SK-N-SH treated with all-trans-retinoic acid at 6 μM for 48 hours (cell line): ENCODE measurements around the gene ADORA1.

Source experiments
- ATAC-seq: fragments of 200-7000 bp; cut with Tn5 transposase; 3 replicates; pipeline ENCODE4 v1.9.1; 2020; ENCODE audit warnings: mild to moderate bottlenecking, moderate library complexity
- ARNTL ChIP-seq: fragments of 450-650 bp; formaldehyde crosslinking; IDR thresholded peaks from 2 replicates; pipeline ENCODE4 v1.5.0; 2020; ENCODE audit warnings: low read depth, mild to moderate bottlenecking, moderate library complexity, borderline replicate concordance
- BACH2 ChIP-seq: fragments of 250-450 bp; sonication (Bioruptor Pico); IDR thresholded peaks from 2 replicates; pipeline ENCODE4 v1.9.0; 2021; ENCODE audit warnings: mild to moderate bottlenecking, borderline replicate concordance
- CSDC2 ChIP-seq: fragments of 250-450 bp; sonication (Bioruptor Pico); IDR thresholded peaks from 2 replicates; pipeline ENCODE4 v1.5.0; 2020; ENCODE audit warnings: mild to moderate bottlenecking, moderate library complexity
- CSRNP3 ChIP-seq: fragments of 250-450 bp; sonication (Bioruptor Pico); IDR thresholded peaks from 2 replicates; pipeline ENCODE4 v1.5.1; 2021; ENCODE audit warnings: mild to moderate bottlenecking, moderate library complexity
- ESRRG ChIP-seq: fragments of 250-450 bp; sonication (Bioruptor Pico); IDR thresholded peaks from 2 replicates; pipeline ENCODE4 v1.6.1; 2021; ENCODE audit warnings: mild to moderate bottlenecking
- GLIS3 ChIP-seq: fragments of 250-450 bp; sonication (Bioruptor Pico); IDR thresholded peaks from 2 replicates; pipeline ENCODE4 v1.5.0; 2020; ENCODE audit warnings: mild to moderate bottlenecking, moderate library complexity
- ISL1 ChIP-seq: fragments of 250-450 bp; sonication (Bioruptor Pico); IDR thresholded peaks from 2 replicates; pipeline ENCODE4 v2.1.2; 2022; ENCODE audit warnings: mild to moderate bottlenecking, moderate library complexity
- OSR1 ChIP-seq: fragments of 250-450 bp; sonication (Bioruptor Pico); IDR thresholded peaks from 2 replicates; pipeline ENCODE4 v1.8.0; 2022; ENCODE audit warnings: moderate library complexity, mild to moderate bottlenecking, inconsistent platforms
- POU6F1 ChIP-seq: fragments of 250-450 bp; sonication (Bioruptor Pico); IDR thresholded peaks from 2 replicates; pipeline ENCODE4 v1.8.0; 2021; ENCODE audit warnings: low read depth, mild to moderate bottlenecking, moderate library complexity, borderline replicate concordance
- PPARA ChIP-seq: fragments of 250-450 bp; sonication (Bioruptor Pico); IDR thresholded peaks from 2 replicates; pipeline ENCODE4 v1.5.0; 2020; ENCODE audit warnings: mild to moderate bottlenecking, borderline replicate concordance
- RARB ChIP-seq: fragments of 250-450 bp; sonication (Bioruptor Pico); IDR thresholded peaks from 2 replicates; pipeline ENCODE4 v1.8.0; 2021; ENCODE audit warnings: mild to moderate bottlenecking, moderate library complexity
- SNAI2 ChIP-seq: fragments of 250-450 bp; sonication (Bioruptor Pico); IDR thresholded peaks from 2 replicates; pipeline ENCODE4 v1.5.0; 2020; ENCODE audit warnings: mild to moderate bottlenecking, moderate library complexity
- TCF4 ChIP-seq: fragments of 250-450 bp; sonication (Bioruptor Pico); IDR thresholded peaks from 2 replicates; pipeline ENCODE4 v1.8.0; 2021; ENCODE audit warnings: mild to moderate bottlenecking, moderate library complexity, borderline replicate concordance
- TOX ChIP-seq: fragments of 250-450 bp; sonication (Bioruptor Pico); IDR thresholded peaks from 2 replicates; pipeline ENCODE4 v1.8.0; 2021; ENCODE audit warnings: mild to moderate bottlenecking, moderate library complexity, borderline replicate concordance
- TSHZ2 ChIP-seq: fragments of 250-450 bp; sonication (Bioruptor Pico); IDR thresholded peaks from 2 replicates; pipeline ENCODE4 v1.5.0; 2020; ENCODE audit warnings: mild to moderate bottlenecking, moderate library complexity
- ZC3H10 ChIP-seq: fragments of 250-450 bp; sonication (Bioruptor Pico); IDR thresholded peaks from 2 replicates; pipeline ENCODE4 v1.5.1; 2021; ENCODE audit warnings: mild to moderate bottlenecking, moderate library complexity
- ZFP3 ChIP-seq: fragments of 250-450 bp; sonication (Bioruptor Pico); IDR thresholded peaks from 2 replicates; pipeline ENCODE4 v1.5.0; 2020; ENCODE audit warnings: mild to moderate bottlenecking, moderate library complexity
- ZFP30 ChIP-seq: fragments of 450-650 bp; formaldehyde crosslinking; IDR thresholded peaks from 2 replicates; pipeline ENCODE4 v1.5.0; 2022; ENCODE audit warnings: mild to moderate bottlenecking, moderate library complexity
- ZNF565 ChIP-seq: fragments of 450-650 bp; formaldehyde crosslinking; conservative IDR thresholded peaks from 2 replicates; pipeline ENCODE4 v1.5.0; 2020; ENCODE audit warnings: low read depth, mild to moderate bottlenecking, moderate library complexity
- ZNF70 ChIP-seq: fragments of 450-650 bp; formaldehyde crosslinking; IDR thresholded peaks from 2 replicates; pipeline ENCODE4 v1.5.0; 2020; ENCODE audit warnings: mild to moderate bottlenecking, moderate library complexity
- ZNF8 ChIP-seq: fragments of 450-650 bp; formaldehyde crosslinking; IDR thresholded peaks from 2 replicates; pipeline ENCODE4 v1.5.0; 2020; ENCODE audit warnings: mild to moderate bottlenecking, moderate library complexity
- TF ChIP-seq, protein P1 (sequence below): fragments of 250-450 bp; sonication (Bioruptor Pico); IDR thresholded peaks from 2 replicates; pipeline ENCODE4 v1.8.0; 2020; ENCODE audit warnings: mild to moderate bottlenecking, moderate library complexity, borderline replicate concordance
- TF ChIP-seq, protein P2 (sequence below): fragments of 250-450 bp; sonication (Bioruptor Pico); IDR thresholded peaks from 2 replicates; pipeline ENCODE4 v1.5.1; 2020; ENCODE audit warnings: low read depth, mild to moderate bottlenecking, moderate library complexity

Gene ADORA1

GRCh38 chr1:203080456-203080855 lies 47.1 kb upstream of the ADORA1 start:
- no peak for ATAC-seq
- TF ChIP-seq ZFP30 (CRISPR knock-in tag) (no peak), GLIS3 (no peak), BACH2 (CRISPR knock-in tag) (no peak), ZFP3 (CRISPR knock-in tag) (no peak)

DNA sequence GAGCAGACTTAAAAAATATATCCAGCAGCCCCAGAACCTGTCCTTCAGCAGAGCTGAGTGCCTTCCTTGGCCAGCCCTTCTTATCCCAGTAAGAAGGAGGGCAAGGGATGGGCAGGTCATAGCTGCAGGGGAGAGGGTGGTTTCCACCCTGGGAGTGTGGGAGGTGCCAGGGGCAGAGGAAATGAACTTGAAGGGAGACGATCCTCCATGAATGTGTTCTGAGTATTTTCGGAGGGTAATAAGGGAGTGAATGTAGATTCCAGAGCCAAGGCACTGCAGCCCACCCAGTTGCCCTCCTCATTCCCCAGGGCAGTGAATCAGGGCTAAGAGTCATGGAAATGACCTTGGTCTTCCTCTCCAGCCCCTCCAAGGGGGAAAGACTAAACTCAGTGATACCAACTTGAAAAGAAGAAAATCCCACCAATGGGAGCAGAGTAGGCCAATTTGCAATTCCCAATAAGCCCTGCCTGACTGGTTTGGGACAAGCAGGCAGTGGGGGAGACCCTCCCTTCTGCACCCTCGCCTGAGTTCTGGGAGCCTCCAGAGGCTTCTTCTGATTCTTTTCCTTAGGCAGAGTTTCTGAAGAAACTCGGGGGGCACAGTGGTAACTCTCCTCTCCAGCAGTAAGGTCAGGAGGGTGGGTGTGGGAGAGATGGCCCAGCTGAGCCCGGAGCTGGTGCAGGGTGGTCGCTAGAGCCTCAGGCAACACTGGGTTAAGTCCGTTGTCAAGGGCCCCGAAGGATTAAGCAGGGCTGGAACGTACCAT lies 45.9 kb upstream of the ADORA1 start:
- TF ChIP-seq BACH2 (CRISPR knock-in tag), result no peak
- no peak for TF ChIP-seq RARB (CRISPR knock-in tag)
- TF ChIP-seq TOX (CRISPR knock-in tag), result no peak
- no peak for TF ChIP-seq ISL1
- no peak for TF ChIP-seq ESRRG (CRISPR knock-in tag)
- TF ChIP-seq ZC3H10 (CRISPR knock-in tag), result no peak
- TF ChIP-seq POU6F1 (CRISPR knock-in tag), result no peak
- no peak for TF ChIP-seq PPARA (CRISPR knock-in tag)
- TF ChIP-seq, all 23 proteins: peak for 0
- no peak for ATAC-seq

DNA sequence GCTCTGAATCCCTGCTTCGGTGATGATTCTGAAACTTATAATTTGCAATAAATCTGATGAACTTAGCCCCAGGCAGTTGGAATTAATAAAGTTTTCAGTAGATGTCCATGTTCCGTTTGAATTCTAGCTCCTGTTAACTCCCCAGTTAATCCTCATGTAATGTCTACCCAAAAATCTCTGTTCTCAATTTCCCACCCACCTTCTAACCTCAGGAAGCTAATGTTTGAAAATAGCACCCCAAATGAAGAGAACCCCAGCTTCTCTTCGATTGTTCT lies 45.4 kb upstream of the ADORA1 start:
- no peak for ATAC-seq
- TF ChIP-seq BACH2 (CRISPR knock-in tag), result no peak
- TF ChIP-seq TCF4 (CRISPR knock-in tag), result no peak
- no peak for TF ChIP-seq CSRNP3 (CRISPR knock-in tag)
- TF ChIP-seq ZNF70, result no peak
- TF ChIP-seq GLIS3, result no peak
- TF ChIP-seq ISL1, result no peak
- TF ChIP-seq ZNF8 (CRISPR knock-in tag), result no peak
- TF ChIP-seq ARNTL (CRISPR knock-in tag), result no peak
- no peak for TF ChIP-seq ESRRG (CRISPR knock-in tag)
- TF ChIP-seq ZNF565 (CRISPR knock-in tag), result no peak
- no peak for TF ChIP-seq RARB (CRISPR knock-in tag)
- no peak for TF ChIP-seq CSDC2 (CRISPR knock-in tag)
- no peak for TF ChIP-seq SNAI2 (CRISPR knock-in tag)
- TF ChIP-seq, protein P1, sequence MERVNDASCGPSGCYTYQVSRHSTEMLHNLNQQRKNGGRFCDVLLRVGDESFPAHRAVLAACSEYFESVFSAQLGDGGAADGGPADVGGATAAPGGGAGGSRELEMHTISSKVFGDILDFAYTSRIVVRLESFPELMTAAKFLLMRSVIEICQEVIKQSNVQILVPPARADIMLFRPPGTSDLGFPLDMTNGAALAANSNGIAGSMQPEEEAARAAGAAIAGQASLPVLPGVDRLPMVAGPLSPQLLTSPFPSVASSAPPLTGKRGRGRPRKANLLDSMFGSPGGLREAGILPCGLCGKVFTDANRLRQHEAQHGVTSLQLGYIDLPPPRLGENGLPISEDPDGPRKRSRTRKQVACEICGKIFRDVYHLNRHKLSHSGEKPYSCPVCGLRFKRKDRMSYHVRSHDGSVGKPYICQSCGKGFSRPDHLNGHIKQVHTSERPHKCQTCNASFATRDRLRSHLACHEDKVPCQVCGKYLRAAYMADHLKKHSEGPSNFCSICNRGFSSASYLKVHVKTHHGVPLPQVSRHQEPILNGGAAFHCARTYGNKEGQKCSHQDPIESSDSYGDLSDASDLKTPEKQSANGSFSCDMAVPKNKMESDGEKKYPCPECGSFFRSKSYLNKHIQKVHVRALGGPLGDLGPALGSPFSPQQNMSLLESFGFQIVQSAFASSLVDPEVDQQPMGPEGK, result no peak
- no peak for TF ChIP-seq ZC3H10 (CRISPR knock-in tag)
- no peak for TF ChIP-seq TOX (CRISPR knock-in tag)
- TF ChIP-seq, protein P2, sequence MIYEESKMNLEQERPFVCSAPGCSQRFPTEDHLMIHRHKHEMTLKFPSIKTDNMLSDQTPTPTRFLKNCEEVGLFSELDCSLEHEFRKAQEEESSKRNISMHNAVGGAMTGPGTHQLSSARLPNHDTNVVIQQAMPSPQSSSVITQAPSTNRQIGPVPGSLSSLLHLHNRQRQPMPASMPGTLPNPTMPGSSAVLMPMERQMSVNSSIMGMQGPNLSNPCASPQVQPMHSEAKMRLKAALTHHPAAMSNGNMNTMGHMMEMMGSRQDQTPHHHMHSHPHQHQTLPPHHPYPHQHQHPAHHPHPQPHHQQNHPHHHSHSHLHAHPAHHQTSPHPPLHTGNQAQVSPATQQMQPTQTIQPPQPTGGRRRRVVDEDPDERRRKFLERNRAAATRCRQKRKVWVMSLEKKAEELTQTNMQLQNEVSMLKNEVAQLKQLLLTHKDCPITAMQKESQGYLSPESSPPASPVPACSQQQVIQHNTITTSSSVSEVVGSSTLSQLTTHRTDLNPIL (CRISPR knock-in tag), result no peak
- no peak for TF ChIP-seq ZFP3 (CRISPR knock-in tag)
- no peak for TF ChIP-seq ZFP30 (CRISPR knock-in tag)

- TF ChIP-seq ZFP3 (CRISPR knock-in tag) (no peak), ESRRG (CRISPR knock-in tag) (no peak), GLIS3 (no peak), TSHZ2 (CRISPR knock-in tag) (no peak), ZNF565 (CRISPR knock-in tag) (no peak), SNAI2 (CRISPR knock-in tag) (no peak), ZFP30 (CRISPR knock-in tag) (no peak), ZC3H10 (CRISPR knock-in tag) (no peak), ZNF70 (no peak), OSR1 (no peak)
- ATAC-seq, result no peak
Measured at GRCh38 chr1:203082571-203083462, 44.7 kb upstream of the ADORA1 start.
